ENCODE measurements around the gene NBEA. TPM values are rescaled to one million over a fixed set of nuclear protein-coding genes. Genes with fewer than 3 reads are reported as not detected.

NBEA gene
- total RNA-seq, 2 donors from 2014 or later = 7.7 to 10.2 TPM

DNA sequence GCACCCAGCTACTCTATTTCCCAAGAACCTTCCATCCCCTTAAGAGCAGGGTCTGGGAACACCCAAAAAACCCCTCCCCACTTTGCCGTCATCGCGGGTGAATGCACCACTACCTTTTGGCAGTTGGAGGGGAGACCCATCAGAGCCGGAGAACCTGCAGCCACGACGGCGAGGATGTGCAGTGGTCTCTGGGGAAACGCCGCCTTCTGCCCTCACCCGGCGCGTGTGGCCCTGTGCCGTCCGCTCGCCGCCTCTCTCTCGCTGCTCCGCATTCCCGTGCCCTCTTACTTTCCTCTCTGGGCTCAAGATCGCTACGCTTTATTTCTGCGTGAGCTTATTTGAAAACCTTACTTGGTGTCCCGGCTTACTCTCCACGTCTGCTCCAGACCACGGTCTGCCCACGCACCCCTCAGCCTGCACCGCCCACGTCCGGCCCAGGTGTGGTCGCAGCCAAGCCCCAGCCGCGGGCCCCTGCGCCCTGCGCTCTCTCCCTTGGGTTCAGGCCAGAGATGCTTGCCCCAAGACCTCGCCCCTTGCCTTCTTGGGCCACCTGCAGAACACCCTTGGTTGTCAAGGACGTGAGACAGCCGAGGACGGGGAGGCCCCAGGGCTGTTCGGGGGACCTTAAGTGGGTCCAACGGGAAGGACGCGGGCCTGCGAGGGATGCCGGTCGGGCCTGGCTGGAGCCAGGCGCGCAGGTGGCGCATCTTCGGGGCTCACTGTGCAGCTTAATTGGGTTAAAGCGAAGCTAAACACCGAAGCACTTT is 536.4 kb downstream of the NBEA start:
- no peak for ATAC-seq (ENCODE audit: insufficient number of reproducible peaks, low FRiP score, low read depth)
- Histone ChIP-seq H3K4me3 (no peak overlapping the region), H3K27ac (no peak overlapping the region)

DNA sequence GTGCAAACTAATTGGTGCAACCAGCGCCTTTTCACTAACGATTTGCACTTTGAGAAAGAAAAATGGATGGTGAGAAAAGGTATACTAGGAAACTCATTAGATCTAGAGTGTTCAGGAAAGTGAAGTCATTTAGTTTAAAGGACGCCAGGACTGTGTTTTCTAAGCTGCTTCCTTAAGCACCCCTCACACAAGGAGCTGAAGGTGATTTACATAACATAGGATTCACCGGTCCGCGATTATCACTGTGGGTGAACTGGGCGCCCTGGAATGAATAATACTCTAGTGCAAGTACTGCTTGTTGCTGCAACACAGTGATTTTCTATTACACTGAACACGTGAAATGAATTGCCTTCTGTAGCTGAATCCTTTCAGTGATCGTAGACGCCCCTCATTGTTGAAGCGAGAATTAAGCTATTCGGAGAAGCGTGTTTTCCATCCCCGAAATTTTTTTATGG is 537.0 kb downstream of the NBEA start:
- Histone ChIP-seq H3K9me3 (no peaks in the 10 kb centered on the region), H3K27ac (no peak overlapping the region), H3K27me3 (replicated peaks; ENCODE audit: insufficient read depth) (peaks cover 3% of the 10 kb centered on the region), H3K4me1 (ENCODE audit: control insufficient read depth in 1 of 2, low read depth in 2 of 2) (no peaks in the 10 kb centered on the region), H3K36me3 (no peaks in the 10 kb centered on the region), H3K4me3 (no peak overlapping the region)
- TF ChIP-seq, protein P1, sequence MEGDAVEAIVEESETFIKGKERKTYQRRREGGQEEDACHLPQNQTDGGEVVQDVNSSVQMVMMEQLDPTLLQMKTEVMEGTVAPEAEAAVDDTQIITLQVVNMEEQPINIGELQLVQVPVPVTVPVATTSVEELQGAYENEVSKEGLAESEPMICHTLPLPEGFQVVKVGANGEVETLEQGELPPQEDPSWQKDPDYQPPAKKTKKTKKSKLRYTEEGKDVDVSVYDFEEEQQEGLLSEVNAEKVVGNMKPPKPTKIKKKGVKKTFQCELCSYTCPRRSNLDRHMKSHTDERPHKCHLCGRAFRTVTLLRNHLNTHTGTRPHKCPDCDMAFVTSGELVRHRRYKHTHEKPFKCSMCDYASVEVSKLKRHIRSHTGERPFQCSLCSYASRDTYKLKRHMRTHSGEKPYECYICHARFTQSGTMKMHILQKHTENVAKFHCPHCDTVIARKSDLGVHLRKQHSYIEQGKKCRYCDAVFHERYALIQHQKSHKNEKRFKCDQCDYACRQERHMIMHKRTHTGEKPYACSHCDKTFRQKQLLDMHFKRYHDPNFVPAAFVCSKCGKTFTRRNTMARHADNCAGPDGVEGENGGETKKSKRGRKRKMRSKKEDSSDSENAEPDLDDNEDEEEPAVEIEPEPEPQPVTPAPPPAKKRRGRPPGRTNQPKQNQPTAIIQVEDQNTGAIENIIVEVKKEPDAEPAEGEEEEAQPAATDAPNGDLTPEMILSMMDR (IDR thresholded peaks at IDR 0.05) = no peak
- no peak for ATAC-seq (ENCODE audit: insufficient number of reproducible peaks, low FRiP score, low read depth)
- DNase-seq (ENCODE audit: low spot score) = no peak

More for the DNA sequence above, 536.4 kb downstream of the NBEA start:
- H3K27me3 ChIP-seq (replicated peaks; ENCODE audit: insufficient read depth) = peaks cover 3% of the 10 kb centered on the region
- no peak for DNase-seq (ENCODE audit: low spot score)
- TF ChIP-seq, protein P1 (IDR thresholded peaks at IDR 0.05) = no peak
- H3K4me1 ChIP-seq (ENCODE audit: control insufficient read depth in 1 of 2, low read depth in 2 of 2) = no peaks in the 10 kb centered on the region
- H3K36me3 ChIP-seq = no peaks in the 10 kb centered on the region
- H3K9me3 ChIP-seq = no peaks in the 10 kb centered on the region

DNA sequence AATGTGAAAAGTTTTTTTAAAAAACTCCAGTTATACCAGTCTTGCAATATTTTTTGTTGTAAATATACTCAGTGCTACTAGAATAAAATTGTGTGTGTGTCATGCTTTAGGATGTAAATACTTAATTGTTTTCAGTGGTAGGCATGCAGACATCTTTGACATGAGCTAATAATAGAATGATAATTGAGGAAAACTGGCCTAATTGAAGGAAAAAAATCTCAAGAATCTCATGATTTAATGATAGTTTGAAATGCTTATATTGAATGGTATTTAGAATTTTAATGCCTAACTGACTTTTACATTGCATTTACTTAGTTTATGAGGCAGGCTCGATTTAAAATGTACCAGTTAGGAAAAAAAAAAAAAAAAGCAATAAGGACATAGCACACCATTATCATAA is 537.6 kb downstream of the NBEA start:
- DNase-seq (ENCODE audit: low spot score) (no peak), ATAC-seq (ENCODE audit: insufficient number of reproducible peaks, low FRiP score, low read depth) (no peak)
- no peaks in the 10 kb centered on the region for H3K9me3 ChIP-seq
- no peaks in the 10 kb centered on the region for H3K36me3 ChIP-seq
- no peak overlapping the region for H3K27ac ChIP-seq
- H3K4me3 ChIP-seq = no peak overlapping the region
- H3K27me3 ChIP-seq (replicated peaks; ENCODE audit: insufficient read depth) = peaks cover 3% of the 10 kb centered on the region
- TF ChIP-seq, protein P1 (IDR thresholded peaks at IDR 0.05) = no peak
- no peaks in the 10 kb centered on the region for H3K4me1 ChIP-seq (ENCODE audit: control insufficient read depth in 1 of 2, low read depth in 2 of 2)

DNA sequence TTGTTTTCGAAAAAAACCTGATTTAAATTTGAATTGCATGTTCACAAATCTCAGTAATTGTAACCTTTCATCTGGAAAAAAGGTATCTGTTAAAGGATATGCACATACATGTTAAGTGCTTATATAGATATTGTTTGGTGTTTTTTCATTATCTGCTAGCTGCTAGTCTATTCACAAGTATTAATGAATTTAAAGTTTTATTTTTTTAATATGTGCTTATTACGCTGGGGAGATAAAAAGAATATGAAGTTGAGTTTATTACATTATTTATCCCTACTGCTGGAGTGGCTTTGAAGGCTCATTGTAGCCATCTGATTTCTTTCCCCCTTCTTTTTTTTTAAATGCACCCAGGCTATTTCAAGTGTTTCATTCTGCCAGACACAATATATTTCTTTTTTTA is 538.3 kb downstream of the NBEA start:
- H3K27ac ChIP-seq = no peak overlapping the region
- ATAC-seq (ENCODE audit: insufficient number of reproducible peaks, low FRiP score, low read depth) (no peak), DNase-seq (ENCODE audit: low spot score) (no peak)
- no peaks in the 10 kb centered on the region for H3K4me1 ChIP-seq (ENCODE audit: control insufficient read depth in 1 of 2, low read depth in 2 of 2)
- H3K27me3 ChIP-seq (replicated peaks; ENCODE audit: insufficient read depth) = peaks cover 3% of the 10 kb centered on the region
- no peaks in the 10 kb centered on the region for H3K36me3 ChIP-seq
- no peaks in the 10 kb centered on the region for H3K9me3 ChIP-seq
- TF ChIP-seq, protein P1 (IDR thresholded peaks at IDR 0.05) = no peak
- H3K4me3 ChIP-seq = no peak overlapping the region

DNA sequence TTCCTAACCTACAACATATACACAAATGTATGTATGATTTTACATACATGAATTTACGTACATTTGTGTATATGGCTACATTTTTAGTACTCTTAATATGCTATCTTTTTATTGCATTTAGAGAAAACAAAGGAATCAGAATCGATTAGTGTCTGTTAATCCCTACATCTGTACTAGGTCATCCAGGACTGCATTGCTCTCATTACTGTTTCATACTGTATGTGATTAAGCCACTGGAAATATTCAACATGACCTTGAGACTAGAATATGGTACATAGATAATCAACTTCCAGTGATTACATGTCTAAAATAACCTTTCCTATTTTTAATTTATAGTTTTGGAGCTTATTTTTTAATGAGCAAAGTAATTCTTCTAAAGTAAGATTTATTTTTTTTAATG is 539.7 kb downstream of the NBEA start:
- H3K4me3 ChIP-seq = no peak overlapping the region
- peaks cover 3% of the 10 kb centered on the region for H3K27me3 ChIP-seq (replicated peaks; ENCODE audit: insufficient read depth)
- H3K4me1 ChIP-seq (ENCODE audit: control insufficient read depth in 1 of 2, low read depth in 2 of 2) = no peaks in the 10 kb centered on the region
- H3K36me3 ChIP-seq = no peaks in the 10 kb centered on the region
- DNase-seq (ENCODE audit: low spot score) (no peak), ATAC-seq (ENCODE audit: insufficient number of reproducible peaks, low FRiP score, low read depth) (no peak)
- H3K27ac ChIP-seq = no peak overlapping the region
- no peaks in the 10 kb centered on the region for H3K9me3 ChIP-seq
- TF ChIP-seq, protein P1 (IDR thresholded peaks at IDR 0.05) = no peak

All from thoracic aorta (tissue), 2 donors.